ENCODE results near the gene NLRP4.
"Not testable (repeated sequence)": the region's sequence is repeated elsewhere in the genome, so short reads cannot be mapped to it uniquely, and the experiment has no call there.

Gene NLRP4

GRCh38 chr19:55901369-55902079 lies 65.2 kb downstream of the NLRP4 start:
- no peak for DNase-seq

GRCh38 chr19:55902080-55902751 lies 65.9 kb downstream of the NLRP4 start:
- DNase-seq = no peak

- DNase-seq = no peak
Measured at GRCh38 chr19:55907286-55907685, 70.9 kb downstream of the NLRP4 start.

GRCh38 chr19:55907746-55908145 lies 71.4 kb downstream of the NLRP4 start:
- no peak for DNase-seq

GRCh38 chr19:55909801-55910200 lies 73.5 kb downstream of the NLRP4 start:
- no peak for DNase-seq

DNA sequence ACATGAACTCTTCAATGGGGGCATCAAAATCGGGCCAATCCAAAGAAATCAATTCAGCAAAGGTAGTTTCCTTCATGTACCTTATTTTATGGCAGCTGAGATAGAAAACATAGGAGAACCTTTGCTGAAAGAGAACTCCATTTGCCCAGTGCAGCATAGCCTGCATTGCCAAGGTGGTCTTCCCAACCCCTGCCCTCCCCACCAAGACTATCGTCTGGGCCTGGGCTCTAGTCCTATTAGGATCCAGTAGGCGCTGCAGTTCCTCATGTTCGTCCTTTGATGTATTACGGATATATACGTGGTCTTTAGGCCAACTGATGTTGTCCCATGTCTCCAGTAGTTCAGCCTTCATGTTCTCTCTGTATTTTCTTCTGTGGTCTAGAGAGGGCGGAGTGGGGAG lies 76.6 kb downstream of the NLRP4 start:
- no peak for DNase-seq

- no peak for DNase-seq
Measured at GRCh38 chr19:55913643-55914268, 77.4 kb downstream of the NLRP4 start.

DNA sequence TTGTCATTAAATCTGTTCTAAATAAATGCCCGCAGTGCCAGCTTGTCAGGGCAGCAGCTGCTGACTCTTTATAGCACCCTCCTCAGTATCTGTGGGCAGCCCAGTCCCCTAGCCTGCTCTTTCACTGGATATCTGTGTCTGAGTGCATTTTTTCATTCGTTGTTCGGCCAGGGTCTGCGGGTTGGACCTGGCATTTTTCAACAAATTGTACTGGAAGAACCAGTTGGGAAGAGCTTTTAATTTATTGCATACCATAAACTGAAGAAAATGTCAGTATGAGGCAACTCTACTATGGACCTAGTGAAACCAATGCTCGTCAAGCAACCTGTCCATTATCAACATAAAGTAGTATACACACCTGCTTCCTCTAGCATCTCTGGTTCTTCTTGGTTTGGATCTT lies 87.2 kb downstream of the NLRP4 start:
- DNase-seq = no peak

DNA sequence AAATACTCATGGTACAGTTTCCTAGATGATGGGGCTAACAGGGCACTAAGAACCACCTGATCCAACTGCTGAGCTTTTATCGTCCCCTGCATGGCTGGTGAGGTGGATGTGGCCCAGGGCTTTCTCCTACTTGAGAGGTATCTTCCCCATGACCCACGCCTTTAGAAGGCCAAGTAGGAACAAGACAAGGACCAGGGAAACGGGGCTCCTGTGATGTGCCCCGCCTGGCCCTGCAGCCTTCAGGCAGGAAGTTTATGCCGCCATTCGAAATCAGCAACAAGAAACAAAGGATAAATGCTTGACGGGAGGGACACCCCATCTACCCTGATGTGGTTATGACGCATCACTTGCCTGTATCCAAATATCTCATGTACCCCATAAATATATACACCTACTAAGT lies 91.7 kb downstream of the NLRP4 start:
- DNase-seq = no peak

- DNase-seq = not testable (repeated sequence)
Measured at GRCh38 chr19:55929258-55929657, 92.9 kb downstream of the NLRP4 start.

DNA sequence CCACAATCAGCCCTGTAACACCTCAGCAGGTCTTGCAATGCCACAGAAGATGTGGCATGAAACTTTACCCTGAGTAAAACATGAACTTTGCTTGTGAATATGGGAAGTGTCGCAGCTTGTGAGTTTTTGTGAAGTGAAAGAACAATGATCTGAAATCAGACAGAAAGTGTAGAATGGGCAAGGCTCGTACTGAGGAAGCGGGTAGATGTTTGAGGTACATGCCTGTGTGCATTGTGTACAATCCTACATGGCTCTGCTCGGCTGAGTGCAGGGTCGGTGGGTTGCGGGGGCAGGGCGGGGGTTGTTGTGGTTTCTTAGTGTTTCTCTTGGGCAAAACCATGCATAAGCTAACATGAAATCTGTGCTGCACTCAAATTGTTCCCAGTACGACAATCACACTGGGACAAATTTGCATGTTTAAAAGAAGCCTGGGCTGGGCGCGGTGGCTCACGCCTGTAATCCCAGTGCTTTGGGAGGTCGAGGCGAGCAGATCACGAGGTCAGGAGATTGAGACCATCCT lies 94.7 kb downstream of the NLRP4 start:
- DNase-seq = no peak
